ENCODE results near the gene GFRAL.

Gene GFRAL

DNA sequence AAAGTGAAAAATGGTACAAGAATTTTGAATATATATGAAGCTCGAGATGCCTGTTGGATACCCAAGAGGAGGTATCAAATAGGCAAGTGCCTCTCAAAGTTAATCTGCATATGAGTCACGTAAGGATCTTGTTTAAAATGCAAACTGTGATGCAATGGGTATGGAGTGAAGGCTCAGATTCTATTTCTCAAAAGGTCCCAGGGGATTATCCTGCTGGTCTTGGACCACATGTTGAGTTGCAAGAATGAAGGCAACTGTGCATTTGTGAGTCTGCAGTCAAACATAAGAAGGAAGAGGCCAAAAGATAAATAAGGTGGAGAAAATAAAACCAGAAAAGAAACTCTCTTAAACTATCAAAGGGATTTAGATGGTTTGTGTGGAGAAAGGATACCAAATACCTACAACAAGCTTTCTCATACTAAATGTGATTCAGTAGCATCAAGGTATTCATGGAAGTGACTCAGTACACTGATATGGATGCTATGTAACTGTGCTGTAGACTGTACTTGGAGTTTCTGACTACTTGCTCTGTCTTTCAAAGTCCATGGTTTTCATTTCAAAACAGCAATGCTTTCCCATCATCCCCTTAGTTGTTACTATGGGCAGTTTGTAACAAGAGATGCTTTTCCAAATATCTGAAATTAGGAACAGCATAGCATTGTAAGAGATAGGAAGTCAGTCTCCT lies 106.3 kb downstream of the GFRAL start:
- no peak for DNase-seq (ENCODE audit: low read depth in 3 of 3, low spot score in 1 of 3)

DNA sequence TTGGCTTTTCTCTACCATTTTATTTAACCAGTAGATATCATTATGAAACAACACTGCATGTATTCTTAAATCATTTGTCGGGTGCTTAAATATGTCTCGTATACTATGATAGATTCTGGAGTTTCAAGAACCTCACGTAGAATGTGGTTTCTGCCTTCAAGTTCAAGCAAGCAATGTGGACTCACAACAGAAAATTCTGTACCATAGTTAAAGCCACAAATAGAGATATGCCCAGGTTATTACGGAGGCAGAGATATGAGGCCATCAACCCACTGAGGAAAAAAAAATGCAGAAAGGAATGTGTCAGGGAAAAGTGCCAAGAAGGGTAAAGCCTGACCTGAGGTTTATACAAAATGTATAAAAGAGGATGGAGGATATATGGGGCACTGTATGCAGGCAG lies 109.9 kb downstream of the GFRAL start:
- DNase-seq (ENCODE audit: low read depth in 3 of 3, low spot score in 1 of 3): no peak

- no peak for DNase-seq (ENCODE audit: low read depth in 3 of 3, low spot score in 1 of 3)
Measured at GRCh38 chr6:55438203-55438602, 110.9 kb downstream of the GFRAL start.

GRCh38 chr6:55443238-55444134 lies 116.2 kb downstream of the GFRAL start:
- DNase-seq (ENCODE audit: low read depth in 3 of 3, low spot score in 1 of 3): no peak

DNA sequence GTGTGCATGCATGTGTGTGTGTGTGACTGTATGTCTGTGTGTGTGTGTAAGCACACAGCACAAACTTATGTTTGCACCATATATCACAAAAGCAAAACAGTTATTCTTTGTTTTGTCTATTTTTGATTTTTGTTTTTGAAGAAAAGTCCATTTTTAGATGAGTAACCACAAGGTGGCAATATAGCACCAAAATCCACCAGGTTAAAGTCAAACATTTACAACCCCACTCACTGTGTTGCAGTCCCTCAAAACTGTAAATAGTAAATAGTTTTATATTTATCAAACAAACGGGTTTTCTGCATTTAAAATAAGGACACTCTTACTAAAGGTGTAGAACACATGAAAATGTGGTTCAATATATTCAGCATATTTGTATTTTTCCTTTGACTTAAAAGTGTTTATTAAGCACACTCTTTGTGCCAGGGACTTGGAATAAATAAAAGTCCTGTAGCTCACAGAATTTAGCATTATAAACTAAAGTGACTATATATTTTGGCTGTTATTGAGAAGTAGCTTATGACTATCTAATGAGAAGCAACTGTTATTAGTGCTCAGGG lies 118.5 kb downstream of the GFRAL start:
- no peak for DNase-seq (ENCODE audit: low read depth in 3 of 3, low spot score in 1 of 3)

DNA sequence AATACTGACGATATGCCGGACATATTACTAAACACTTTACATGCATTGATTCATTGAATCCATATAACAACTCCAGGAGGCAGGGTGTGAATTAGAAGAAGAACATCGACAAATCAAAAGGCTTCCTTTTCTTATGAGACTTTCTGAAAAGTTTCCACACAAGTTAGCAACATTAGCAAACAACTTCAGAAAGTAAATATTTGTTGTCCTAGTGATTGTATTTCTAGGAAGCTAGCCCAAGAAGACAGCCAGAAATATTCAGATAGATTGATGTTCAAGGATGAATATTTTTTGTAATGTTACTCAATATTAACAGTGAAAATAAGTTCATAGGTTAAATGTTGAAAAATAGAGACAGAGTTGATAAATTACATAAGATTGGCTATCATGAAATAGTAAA lies 120.6 kb downstream of the GFRAL start:
- no peak for DNase-seq (ENCODE audit: low read depth in 3 of 3, low spot score in 1 of 3)

- DNase-seq (ENCODE audit: low read depth in 3 of 3, low spot score in 1 of 3): no peak
Measured at GRCh38 chr6:55448451-55448850, 121.2 kb downstream of the GFRAL start.

DNA sequence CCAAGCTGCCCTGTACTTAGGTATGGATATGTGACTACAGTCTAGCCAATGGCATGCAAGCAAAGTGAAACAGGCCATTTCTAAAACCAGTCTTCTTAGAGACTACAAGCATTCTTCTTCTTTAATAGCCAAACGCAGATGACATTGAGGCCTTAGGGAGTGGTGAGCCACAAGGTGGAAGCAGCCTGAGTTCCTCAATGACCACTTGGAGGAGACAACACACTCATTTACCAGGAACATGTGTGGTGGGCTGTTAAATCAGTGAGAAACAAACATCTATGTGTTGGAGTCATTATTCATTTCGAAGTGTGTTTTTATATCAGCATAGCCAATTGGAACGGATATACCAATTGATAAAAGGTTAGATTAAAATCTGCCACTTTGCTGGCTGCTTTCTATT lies 122.0 kb downstream of the GFRAL start:
- DNase-seq (ENCODE audit: low read depth in 3 of 3, low spot score in 1 of 3): no peak

GRCh38 chr6:55450005-55450404 lies 122.7 kb downstream of the GFRAL start:
- no peak for DNase-seq (ENCODE audit: low read depth in 3 of 3, low spot score in 1 of 3)

All from stimulated activated CD4-positive, alpha-beta T cell treated with anti-CD3 and anti-CD28 coated beads, TNF-alpha, amount 100 ng/mL, for 1 hour (primary cell).